GM19238 (cell line): ENCODE measurements around the gene DUSP15.
A peak's percentile ranks its signal among the peaks of the same experiment; 100 is the strongest.

Experiments
- DNase-seq: peaks from one replicate; pipeline ENCODE4 v3.0.0; 2011; ENCODE audit warnings: low spot score; ENCODE audit not compliant: insufficient read length

Gene DUSP15

GRCh38 chr20:31894980-31895675 is 24.8 kb upstream of the DUSP15 start:
- DNase-seq = peak; percentile 58

GRCh38 chr20:31890646-31891045 is 20.3 kb upstream of the DUSP15 start:
- no peak for DNase-seq

GRCh38 chr20:31883829-31884228 is 13.5 kb upstream of the DUSP15 start:
- no peak for DNase-seq

- no peak for DNase-seq
Observed at GRCh38 chr20:31881945-31882344, 11.6 kb upstream of the DUSP15 start.

GRCh38 chr20:31879143-31879987 is 9.0 kb upstream of the DUSP15 start:
- peak; percentile 84 for DNase-seq

- DNase-seq = no peak
Observed at GRCh38 chr20:31877684-31878083, 7.4 kb upstream of the DUSP15 start.

- DNase-seq = no peak
Observed at GRCh38 chr20:31875671-31876070, 5.3 kb upstream of the DUSP15 start.

- DNase-seq = no peak
Observed at GRCh38 chr20:31872406-31872805, 2.1 kb upstream of the DUSP15 start.

- DNase-seq = no peak
Observed at GRCh38 chr20:31871618-31871954, 1.3 kb upstream of the DUSP15 start.

- DNase-seq = no peak
Observed at GRCh38 chr20:31870726-31871617, 645 bp upstream of the DUSP15 start.

- no peak for DNase-seq
Observed at GRCh38 chr20:31869673-31869941, 720 bp downstream of the DUSP15 start.

GRCh38 chr20:31868853-31869672 is 1.3 kb downstream of the DUSP15 start:
- no peak for DNase-seq

GRCh38 chr20:31866221-31866620 is 4.1 kb downstream of the DUSP15 start:
- no peak for DNase-seq

- no peak for DNase-seq
Observed at GRCh38 chr20:31864521-31865400, 5.6 kb downstream of the DUSP15 start.

- no peak for DNase-seq
Observed at GRCh38 chr20:31863296-31864085, 6.8 kb downstream of the DUSP15 start.

- DNase-seq = no peak
Observed at GRCh38 chr20:31862506-31862905, 7.8 kb downstream of the DUSP15 start.

- no peak for DNase-seq
Observed at GRCh38 chr20:31862157-31862470, 8.2 kb downstream of the DUSP15 start.

- peak; percentile 93 for DNase-seq
Observed at GRCh38 chr20:31861385-31862156, 8.8 kb downstream of the DUSP15 start.

GRCh38 chr20:31861135-31861384 is 9.3 kb downstream of the DUSP15 start:
- DNase-seq = no peak
